Mesendoderm (in vitro differentiated cells): ENCODE measurements around the gene SRRM1.
A peak's percentile ranks its signal among the peaks of the same experiment; 100 is the strongest.
"Not testable (repeated sequence)": the region's sequence is repeated elsewhere in the genome, so short reads cannot be mapped to it uniquely, and the experiment has no call there.

Source experiments
- DNase-seq: peaks from one replicate; pipeline ENCODE4 v3.0.0; 2013
- H2AK5ac ChIP-seq: 2 replicates; pipeline ENCODE4 v1.6.1; 2013; ENCODE audit warnings: low read length, inconsistent platforms
- H2BK120ac ChIP-seq: 2 replicates; pipeline ENCODE4 v1.6.1; 2013; ENCODE audit warnings: low read depth, mild to moderate bottlenecking, low read length, moderate library complexity, mixed read lengths
- H2BK15ac ChIP-seq: replicated peaks from 2 replicates; pipeline ENCODE4 v1.6.1; 2013; ENCODE audit warnings: low read depth, mild to moderate bottlenecking, moderate library complexity
- H2BK5ac ChIP-seq: 2 replicates; pipeline ENCODE4 v1.6.1; 2013; ENCODE audit warnings: low read length, inconsistent platforms
- H3K18ac ChIP-seq: 2 replicates; pipeline ENCODE4 v1.6.1; 2013; ENCODE audit warnings: mild to moderate bottlenecking, low read length, mixed read lengths
- H3K23ac ChIP-seq: one replicate; pipeline ENCODE4 v1.6.1; 2013; ENCODE audit warnings: low read length
- H3K27ac ChIP-seq: 2 replicates; pipeline ENCODE4 v1.5.1; 2013; ENCODE audit warnings: low read depth, mild to moderate bottlenecking, inconsistent platforms, low read length, moderate library complexity
- H3K27me3 ChIP-seq: 2 replicates; pipeline ENCODE4 v1.6.1; 2013; ENCODE audit warnings: low read length, control low read depth, mild to moderate bottlenecking, inconsistent platforms; ENCODE audit not compliant: insufficient read depth, poor library complexity
- H3K36me3 ChIP-seq: 2 replicates; pipeline ENCODE4 v1.6.1; 2013; ENCODE audit warnings: low read length, inconsistent platforms; ENCODE audit not compliant: control insufficient read depth, insufficient read depth
- H3K4ac ChIP-seq: one replicate; pipeline ENCODE4 v1.6.1; 2013; ENCODE audit warnings: low read depth, mild to moderate bottlenecking, low read length, moderate library complexity
- H3K4me1 ChIP-seq: 2 replicates; pipeline ENCODE4 v1.6.1; 2013; ENCODE audit warnings: low read depth, low read length, inconsistent platforms; ENCODE audit not compliant: control insufficient read depth
- H3K4me2 ChIP-seq: 2 replicates; pipeline ENCODE4 v1.6.1; 2013; ENCODE audit warnings: low read length
- H3K4me3 ChIP-seq: 2 replicates; pipeline ENCODE4 v1.5.1; 2013; ENCODE audit warnings: mild to moderate bottlenecking, low read length
- H3K56ac ChIP-seq: one replicate; pipeline ENCODE4 v1.6.1; 2013; ENCODE audit warnings: low read length
- H3K79me1 ChIP-seq: 2 replicates; pipeline ENCODE4 v1.6.1; 2013; ENCODE audit warnings: low read length, inconsistent platforms
- H3K79me2 ChIP-seq: 2 replicates; pipeline ENCODE4 v1.6.1; 2013; ENCODE audit warnings: mild to moderate bottlenecking, low read length; ENCODE audit not compliant: control insufficient read depth, insufficient read depth
- H3K9ac ChIP-seq: 2 replicates; pipeline ENCODE4 v1.6.1; 2013; ENCODE audit warnings: low read length, inconsistent platforms
- H4K5ac ChIP-seq: one replicate; pipeline ENCODE4 v1.6.1; 2013; ENCODE audit warnings: low read length
- H4K8ac ChIP-seq: one replicate; pipeline ENCODE4 v1.6.1; 2013; ENCODE audit warnings: low read depth, mild to moderate bottlenecking, control low read depth, low read length, moderate library complexity
- WGBS: extraction: QIAGEN DNeasy Blood & Tissue Kit; methylation state at CpG from one replicate; pipeline ENCODE4 v1.1.7; 2013; ENCODE audit warnings: low lambda C conversion rate, missing lambda C conversion rate; ENCODE audit not compliant: insufficient coverage; ENCODE audit errors: extremely low coverage; 5-methylcytosine and 5-hydroxymethylcytosine counted together

SRRM1 gene

GRCh38 chr1:24704411-24705259, 61.5 kb downstream of the SRRM1 start:
- Histone ChIP-seq H3K27me3 (no peaks in the 10 kb centered on the region), H3K79me2 (no peaks in the 10 kb centered on the region), H3K27ac (no peak overlapping the region), H3K18ac (no peak overlapping the region), H2BK120ac (peak overlapping the region; percentile 48), H3K4me2 (no peak overlapping the region), H3K56ac (no peak overlapping the region), H4K8ac (peak overlapping the region; percentile 79), H4K5ac (no peak overlapping the region), H3K23ac (no peak overlapping the region), H3K36me3 (no peaks in the 10 kb centered on the region), H2BK5ac (no peak overlapping the region), H3K4ac (peak overlapping the region; percentile 48), H2AK5ac (no peak overlapping the region), H3K4me1 (peaks cover 4% of the 10 kb centered on the region), H3K4me3 (no peak overlapping the region), H3K79me1 (no peaks in the 10 kb centered on the region), H3K9ac (no peak overlapping the region), H2BK15ac (no peak overlapping the region)
- no CpG with 5 or more reads among the region's 16 CpGs for WGBS
- peak; percentile 70 for DNase-seq

GRCh38 chr1:24705260-24706073, 62.4 kb downstream of the SRRM1 start:
- no peak overlapping the region for H2AK5ac ChIP-seq
- no peaks in the 10 kb centered on the region for H3K79me2 ChIP-seq
- WGBS: no CpG with 5 or more reads among the region's 18 CpGs
- no peak overlapping the region for H2BK15ac ChIP-seq
- no peak overlapping the region for H4K5ac ChIP-seq
- H3K4ac ChIP-seq: peak overlapping the region; percentile 48
- H3K36me3 ChIP-seq: no peaks in the 10 kb centered on the region
- no peaks in the 10 kb centered on the region for H3K27me3 ChIP-seq
- no peak overlapping the region for H4K8ac ChIP-seq
- H3K18ac ChIP-seq: no peak overlapping the region
- no peak overlapping the region for H3K23ac ChIP-seq
- H2BK5ac ChIP-seq: no peak overlapping the region
- H3K79me1 ChIP-seq: no peaks in the 10 kb centered on the region
- peak; percentile 95 for DNase-seq
- no peak overlapping the region for H3K4me2 ChIP-seq
- peak overlapping the region; percentile 77 for H3K56ac ChIP-seq
- H3K4me1 ChIP-seq: peaks cover 3% of the 10 kb centered on the region
- H2BK120ac ChIP-seq: no peak overlapping the region
- H3K9ac ChIP-seq: peak overlapping the region; percentile 2
- no peak overlapping the region for H3K4me3 ChIP-seq
- peak overlapping the region; percentile 22 for H3K27ac ChIP-seq

DNA sequence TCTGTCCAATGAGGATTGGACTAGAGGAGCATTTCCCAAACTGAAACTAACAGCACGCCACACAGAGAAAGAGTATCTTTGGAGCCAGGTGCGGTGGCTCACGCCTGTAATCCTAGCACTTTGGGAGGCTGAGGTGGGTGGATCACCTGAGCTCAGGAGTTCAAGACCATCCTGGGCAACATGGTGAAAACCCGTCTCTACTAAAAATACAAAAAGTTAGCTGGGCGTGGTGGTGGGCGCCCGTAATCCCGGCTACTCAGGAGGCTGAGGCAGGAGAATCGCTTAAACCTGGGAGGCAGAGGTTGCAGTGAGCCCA, 62.9 kb downstream of the SRRM1 start:
- not testable (repeated sequence) for H2BK5ac ChIP-seq, H3K79me2 ChIP-seq, H2AK5ac ChIP-seq, H3K27ac ChIP-seq, H3K18ac ChIP-seq, H3K23ac ChIP-seq, H3K36me3 ChIP-seq, H3K4me2 ChIP-seq, H2BK120ac ChIP-seq, H4K8ac ChIP-seq, H2BK15ac ChIP-seq, H3K79me1 ChIP-seq, DNase-seq, H3K9ac ChIP-seq, H3K4me1 ChIP-seq, H3K27me3 ChIP-seq, H4K5ac ChIP-seq, H3K4me3 ChIP-seq, H3K4ac ChIP-seq
- H3K56ac ChIP-seq: peak overlapping the region; percentile 77
- no CpG with 5 or more reads among the region's 9 CpGs for WGBS

DNA sequence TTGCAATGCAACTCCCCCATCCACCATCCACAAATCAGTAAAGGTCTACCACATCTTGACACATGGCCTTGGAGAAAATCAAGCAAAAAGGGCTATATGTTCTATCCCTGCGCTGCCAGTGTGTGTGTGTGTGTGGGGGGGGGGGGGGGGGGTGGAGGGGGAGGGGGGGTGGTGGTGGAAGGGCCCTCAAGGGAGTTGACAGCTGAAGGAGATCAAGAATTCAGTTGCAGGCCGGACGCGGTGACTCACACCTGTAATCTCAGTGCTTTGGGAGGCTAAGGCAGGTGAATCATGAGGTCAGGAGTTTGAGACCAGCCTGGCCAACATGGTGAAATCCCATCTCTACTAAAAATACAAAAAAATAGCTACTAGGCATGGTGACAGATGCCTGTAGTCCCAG, 64.6 kb downstream of the SRRM1 start:
- Histone ChIP-seq H3K18ac (no peak overlapping the region), H4K8ac (no peak overlapping the region), H3K27me3 (no peaks in the 10 kb centered on the region), H3K4me2 (no peak overlapping the region), H2BK15ac (no peak overlapping the region), H3K4me3 (no peak overlapping the region), H3K4ac (no peak overlapping the region), H3K79me2 (no peaks in the 10 kb centered on the region), H3K27ac (no peak overlapping the region), H3K9ac (no peak overlapping the region), H3K79me1 (no peaks in the 10 kb centered on the region), H3K56ac (no peak overlapping the region), H3K36me3 (no peaks in the 10 kb centered on the region), H2AK5ac (no peak overlapping the region), H4K5ac (no peak overlapping the region), H2BK5ac (no peak overlapping the region), H3K4me1 (peaks cover 3% of the 10 kb centered on the region), H3K23ac (no peak overlapping the region), H2BK120ac (no peak overlapping the region)
- no CpG with 5 or more reads among the region's 4 CpGs for WGBS
- DNase-seq: no peak

DNA sequence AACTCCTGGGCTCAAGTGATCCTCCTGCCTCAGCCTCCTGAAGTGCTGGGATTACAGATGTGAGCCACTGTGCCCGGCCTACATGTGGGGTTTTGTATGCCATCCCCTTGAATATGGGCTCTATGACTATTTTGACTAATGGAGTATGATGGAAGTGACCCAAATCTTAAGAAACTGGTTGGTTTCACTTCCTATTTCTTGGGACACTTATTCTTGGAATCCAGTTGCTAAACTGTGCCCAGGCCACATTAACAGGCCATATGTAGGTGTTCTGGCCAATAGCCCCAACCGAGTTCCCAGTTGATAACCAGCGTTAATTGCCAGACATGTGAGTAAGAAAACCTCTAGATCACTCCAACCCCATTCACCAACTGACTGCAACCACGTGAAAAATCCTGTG, 65.8 kb downstream of the SRRM1 start:
- Histone ChIP-seq H3K4ac (no peak overlapping the region), H4K8ac (no peak overlapping the region), H3K27ac (no peak overlapping the region), H2AK5ac (no peak overlapping the region), H3K9ac (no peak overlapping the region), H3K79me2 (no peaks in the 10 kb centered on the region), H3K4me3 (no peak overlapping the region), H3K27me3 (no peaks in the 10 kb centered on the region), H2BK120ac (no peak overlapping the region), H3K36me3 (no peaks in the 10 kb centered on the region), H3K18ac (no peak overlapping the region), H4K5ac (no peak overlapping the region), H3K56ac (no peak overlapping the region), H3K23ac (no peak overlapping the region), H3K4me1 (peaks cover 7% of the 10 kb centered on the region), H2BK15ac (no peak overlapping the region), H2BK5ac (no peak overlapping the region), H3K79me1 (no peaks in the 10 kb centered on the region), H3K4me2 (no peak overlapping the region)
- no CpG with 5 or more reads among the region's 4 CpGs for WGBS
- no peak for DNase-seq
